Activated CD8-positive, alpha-beta T cell treated with anti-CD3 and anti-CD28 coated beads, Interleukin-2, amount 10 ng/mL, durations not matched to agents 7 days and 5 days (primary cell): ENCODE results near the gene HSPA12B. TPM values are rescaled to one million over a fixed set of nuclear protein-coding genes. Genes with fewer than 3 reads are reported as not detected.

ENCODE experiments used
- ATAC-seq: fragments of 150-1000 bp; cut with Tn5 transposase; one replicate; pipeline ENCODE4 v1.10.0; 2021; ENCODE audit warnings: moderate library complexity
- CTCF ChIA-PET: fragments of 350-600 bp; sonication (Branson Sonifier 250); formaldehyde crosslinking; loops from one replicate; lab custom pipeline; 2021; ENCODE audit warnings: antibody characterized with exemption; lab: Charles Lee
- POLR2A ChIA-PET: fragments of 350-600 bp; sonication (Branson Sonifier 250); formaldehyde crosslinking; loops from one replicate; lab custom pipeline; 2021; ENCODE audit warnings: antibody characterized with exemption; lab: Charles Lee
- DNase-seq: peaks from one replicate; pipeline ENCODE4 v3.0.0-alpha.2; 2020
- H3K27ac Mint-ChIP-seq: one replicate; pipeline ENCODE4 v1.8.0; 2021; ENCODE audit warnings: mild to moderate bottlenecking, mixed read lengths
- H3K27me3 Mint-ChIP-seq: one replicate; pipeline ENCODE4 v1.8.0; 2021; ENCODE audit warnings: low read depth, mixed read lengths
- H3K36me3 Mint-ChIP-seq: one replicate; pipeline ENCODE4 v1.8.0; 2021; ENCODE audit warnings: low read depth, mixed read lengths
- H3K4me1 Mint-ChIP-seq: one replicate; pipeline ENCODE4 v1.8.0; 2021; ENCODE audit warnings: low read depth, mixed read lengths
- H3K4me3 Mint-ChIP-seq: one replicate; pipeline ENCODE4 v1.8.0; 2021; ENCODE audit warnings: mild to moderate bottlenecking, mixed read lengths
- H3K9me3 Mint-ChIP-seq: one replicate; pipeline ENCODE4 v1.8.0; 2022; ENCODE audit warnings: mixed read lengths; ENCODE audit not compliant: insufficient read depth
- total RNA-seq, 2 experiments: library from RNA; stranded (reverse); gene quantifications; one replicate each; pipeline ENCODE4 v1.2.3, GENCODE V29; 2021

Gene HSPA12B
- total RNA-seq, 2 experiments from 2014 or later = not detected

DNA sequence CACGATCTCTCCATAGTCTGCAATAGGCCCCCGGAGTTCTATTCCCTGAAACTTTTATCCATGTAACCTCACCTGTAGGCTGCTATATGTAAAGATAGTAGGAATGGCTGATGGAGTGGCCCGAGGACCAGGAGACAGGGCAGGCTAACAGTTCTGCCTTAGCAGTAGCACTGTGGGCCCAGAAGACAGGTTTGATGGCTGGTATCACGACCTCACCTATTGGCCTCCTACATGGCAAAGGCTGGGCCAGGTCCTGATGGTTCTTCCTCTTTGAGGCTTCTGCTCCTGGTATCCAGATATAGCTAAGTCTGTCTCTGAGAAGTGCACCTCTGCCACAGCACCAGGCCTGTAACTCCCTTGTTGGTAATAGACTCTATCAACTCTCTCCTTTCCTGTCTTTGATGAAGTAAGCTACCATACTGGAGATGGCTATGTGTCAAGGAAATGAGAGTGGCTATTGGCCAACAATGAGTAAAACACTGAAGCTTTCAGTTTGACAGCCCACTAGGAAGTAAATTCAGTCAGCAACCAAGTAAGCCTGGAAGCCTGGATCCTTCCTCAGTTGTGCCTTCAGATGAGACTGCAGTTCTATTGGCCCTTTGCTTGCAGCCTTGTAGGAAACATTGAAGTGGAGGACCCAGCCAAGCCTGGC is 43.1 kb downstream of the HSPA12B start:
- no peaks in the 10 kb centered on the region for H3K9me3 Mint-ChIP-seq
- no peak overlapping the region for H3K4me3 Mint-ChIP-seq
- H3K36me3 Mint-ChIP-seq = peaks cover 5% of the 10 kb centered on the region
- POLR2A ChIA-PET = interaction anchor here (1.2 to 1.3 kb wide), 2 partner anchors 10 to 11 kb away, joined by 3 to 4 read pairs; partner anchors contain the start of gene CENPB
- H3K27me3 Mint-ChIP-seq = peaks cover 21% of the 10 kb centered on the region
- ATAC-seq (no peak), DNase-seq (no peak)
- peaks cover 14% of the 10 kb centered on the region for H3K4me1 Mint-ChIP-seq
- H3K27ac Mint-ChIP-seq = no peak overlapping the region
- CTCF ChIA-PET = interaction anchor here (1.2 kb wide), 2 partner anchors 10 to 45 kb away, joined by 3 to 5 read pairs; partner anchors contain the start of genes AP5S1 and CENPB

DNA sequence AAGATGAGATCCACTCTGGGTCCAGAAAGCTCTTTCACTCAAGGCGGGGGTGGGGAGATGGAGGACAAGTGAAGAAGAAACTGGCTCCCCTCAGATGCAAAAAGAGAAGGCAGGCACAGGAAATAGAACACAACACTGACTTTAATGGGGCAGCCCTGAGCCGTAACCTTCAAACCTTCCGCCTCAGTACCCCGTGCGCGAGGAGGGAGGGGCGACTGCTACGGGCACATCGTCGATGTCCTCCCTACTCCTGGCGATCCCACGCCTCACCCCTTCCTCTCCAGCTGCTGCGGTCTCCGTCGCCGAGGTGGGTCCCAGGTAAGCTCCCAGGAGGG is 44.9 kb downstream of the HSPA12B start:
- peak overlapping the region; percentile 55 for H3K27ac Mint-ChIP-seq
- POLR2A ChIA-PET = no interaction called here

DNA sequence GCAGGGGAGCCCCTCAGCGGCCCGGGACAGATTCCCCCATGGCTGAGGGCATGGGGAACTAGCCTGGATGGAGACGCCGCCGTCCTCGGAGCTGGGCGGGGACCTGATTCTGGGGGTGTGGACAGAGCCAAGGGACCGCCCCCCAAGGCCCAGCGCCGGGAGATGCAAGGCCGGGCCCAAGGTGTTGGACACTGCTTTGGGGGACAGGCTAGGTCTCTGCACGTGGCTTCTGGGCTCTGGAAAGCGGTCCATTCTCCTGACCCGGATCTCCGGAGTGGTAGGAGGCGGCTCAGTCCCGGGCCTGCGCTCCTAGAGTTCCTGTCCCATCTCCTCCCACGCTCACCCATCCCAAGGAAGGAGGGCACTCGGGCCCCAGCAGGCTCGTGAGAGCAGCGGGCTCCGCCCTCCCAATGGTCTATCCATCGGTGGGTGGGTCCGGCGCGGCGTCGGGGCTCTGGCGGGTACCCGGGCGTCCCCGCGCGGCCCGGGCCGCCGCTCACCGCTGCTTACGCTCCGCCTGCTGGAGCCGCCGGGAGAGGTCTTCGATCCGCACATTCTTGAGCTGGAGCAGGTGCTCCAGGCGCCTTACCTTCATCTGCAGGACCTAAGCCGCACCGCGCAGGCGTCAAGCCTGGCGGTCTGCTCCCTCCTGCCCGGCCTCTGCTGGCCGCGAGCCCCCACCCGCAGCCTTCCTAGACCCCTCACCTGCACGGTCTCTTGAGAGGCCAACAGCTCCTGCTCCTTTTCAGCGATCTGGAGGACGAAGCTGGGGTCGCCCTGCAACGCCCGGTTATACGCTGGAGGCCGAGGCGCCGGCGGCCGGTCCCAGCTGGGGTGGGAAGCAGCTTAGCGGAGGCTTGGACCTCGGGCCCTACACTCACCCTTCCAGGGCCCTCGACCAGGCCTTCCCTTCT is 45.5 kb downstream of the HSPA12B start:
- ATAC-seq = peak; percentile 80
- CTCF ChIA-PET = interaction anchor here (0.6 to 2.8 kb wide), 7 partner anchors 9 to 101 kb away, joined by 3 to 19 read pairs (median 5); partner anchors contain the start of gene ADISSP
- Mint-ChIP-seq H3K4me1 (peaks cover 29% of the 10 kb centered on the region), H3K9me3 (no peaks in the 10 kb centered on the region), H3K27me3 (peaks cover 23% of the 10 kb centered on the region), H3K4me3 (peak overlapping the region; percentile 75), H3K36me3 (peaks cover 9% of the 10 kb centered on the region), H3K27ac (no peak overlapping the region)
- DNase-seq = peak; percentile 46
- POLR2A ChIA-PET = interaction anchor here (0.6 to 2.2 kb wide), 4 partner anchors 8 to 18 kb away, joined by 3 to 15 read pairs (median 4); partner anchors contain the start of genes ADISSP and CENPB

More for the DNA sequence above, 44.9 kb downstream of the HSPA12B start:
- peaks cover 5% of the 10 kb centered on the region for H3K36me3 Mint-ChIP-seq
- H3K4me1 Mint-ChIP-seq = peaks cover 25% of the 10 kb centered on the region
- DNase-seq (no peak), ATAC-seq (peak; percentile 51)
- peak overlapping the region; percentile 75 for H3K4me3 Mint-ChIP-seq
- CTCF ChIA-PET = interaction anchor here (1.0 to 2.8 kb wide), 4 partner anchors 9 to 78 kb away, joined by 3 to 19 read pairs (median 7); partner anchors contain the start of gene ADISSP
- H3K27me3 Mint-ChIP-seq = peaks cover 23% of the 10 kb centered on the region
- no peaks in the 10 kb centered on the region for H3K9me3 Mint-ChIP-seq

DNA sequence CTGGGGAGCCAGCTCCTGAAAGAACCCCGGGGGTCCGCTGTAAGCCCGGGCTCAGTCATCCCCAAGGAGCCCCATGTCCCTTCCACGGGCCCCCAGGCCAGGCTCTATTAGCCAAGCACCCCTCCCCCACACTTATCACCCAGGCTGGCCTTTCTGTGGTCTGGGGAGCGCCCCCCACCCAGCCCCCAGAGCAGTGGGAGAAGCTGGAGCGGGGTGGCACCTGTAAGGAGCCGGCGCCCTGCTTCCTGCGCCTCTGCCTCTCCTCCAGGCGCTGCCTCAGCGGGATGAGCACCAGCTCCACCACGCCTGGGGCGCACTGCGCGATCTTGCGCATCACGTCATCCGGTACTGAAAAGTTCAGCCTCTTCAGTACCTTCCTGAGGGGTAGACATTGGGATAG is 46.5 kb downstream of the HSPA12B start:
- ChIA-PET POLR2A (interaction anchor here (1.1 to 2.2 kb wide), 2 partner anchors 11 to 17 kb away, joined by 4 to 15 read pairs; partner anchors contain the start of gene ADISSP), CTCF (interaction anchor here (1.2 to 2.8 kb wide), 6 partner anchors 8 to 102 kb away, joined by 3 to 19 read pairs (median 6); partner anchors contain the start of genes ADISSP and AP5S1)
- no peak for DNase-seq
- Mint-ChIP-seq H3K27me3 (peaks cover 23% of the 10 kb centered on the region), H3K9me3 (no peaks in the 10 kb centered on the region), H3K4me1 (peaks cover 36% of the 10 kb centered on the region), H3K36me3 (peaks cover 14% of the 10 kb centered on the region), H3K27ac (no peak overlapping the region), H3K4me3 (no peak overlapping the region)
- no peak for ATAC-seq

DNA sequence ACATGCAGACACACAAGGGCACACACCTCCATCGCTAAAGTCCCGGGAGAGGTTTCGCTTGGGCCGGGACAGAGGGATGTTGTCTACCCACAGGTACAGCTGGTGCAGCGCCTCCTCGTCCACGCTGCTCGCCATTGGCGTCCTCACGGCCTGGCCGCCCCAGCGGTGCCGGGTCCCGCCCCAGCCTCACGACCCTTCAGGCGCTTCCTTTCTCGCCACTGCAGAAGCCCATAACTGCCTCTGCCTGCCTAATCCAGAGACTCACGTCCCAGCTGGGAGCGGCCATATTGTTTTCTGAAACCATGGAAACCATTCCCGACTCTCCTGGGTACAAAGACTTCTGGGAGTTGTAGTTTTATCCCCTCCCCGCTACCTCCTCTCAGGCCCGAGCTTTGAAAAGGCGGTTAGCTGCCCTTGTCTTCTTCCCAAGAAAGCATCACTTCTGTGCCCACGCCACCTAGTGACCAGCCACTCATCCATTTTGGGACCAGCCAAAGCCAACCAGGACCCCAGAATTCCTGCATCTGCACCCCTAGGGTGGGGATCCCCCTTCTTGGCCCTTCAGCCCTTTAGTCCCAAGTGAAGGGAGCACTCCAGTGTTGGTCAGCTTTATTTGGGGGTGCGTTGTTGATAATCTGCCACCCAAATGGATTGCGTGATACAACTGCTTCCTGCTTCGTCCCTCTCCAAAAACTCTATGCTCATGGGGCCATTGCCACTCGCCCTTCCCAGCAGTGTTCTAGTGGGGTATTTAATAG is 48.8 kb downstream of the HSPA12B start, which contains the start of gene SPEF1:
Gene SPEF1 (minus strand): TSS at position 296 of the 758 bp plus-strand sequence. CDS start 161 bp downstream, at position 135.
- peaks cover 50% of the 10 kb centered on the region for H3K4me1 Mint-ChIP-seq
- ChIA-PET POLR2A (interaction anchor here (1.2 kb wide), 1 partner anchor 14 kb away, joined by 8 read pairs; the partner anchor contains the start of gene ADISSP), CTCF (interaction anchor here (0.9 to 1.8 kb wide), 4 partner anchors 13 to 70 kb away, joined by 3 to 14 read pairs (median 4); partner anchors contain the start of genes ADISSP and AP5S1)
- peak; percentile 61 for DNase-seq
- ATAC-seq = peak; percentile 32
- H3K4me3 Mint-ChIP-seq = no peak within 1 kb of the TSS
- peaks cover 22% of the 10 kb centered on the region for H3K36me3 Mint-ChIP-seq
- no peaks in the 10 kb centered on the region for H3K9me3 Mint-ChIP-seq
- H3K27me3 Mint-ChIP-seq = peaks cover 23% of the 10 kb centered on the region
- H3K27ac Mint-ChIP-seq = no peak within 1 kb of the TSS

DNA sequence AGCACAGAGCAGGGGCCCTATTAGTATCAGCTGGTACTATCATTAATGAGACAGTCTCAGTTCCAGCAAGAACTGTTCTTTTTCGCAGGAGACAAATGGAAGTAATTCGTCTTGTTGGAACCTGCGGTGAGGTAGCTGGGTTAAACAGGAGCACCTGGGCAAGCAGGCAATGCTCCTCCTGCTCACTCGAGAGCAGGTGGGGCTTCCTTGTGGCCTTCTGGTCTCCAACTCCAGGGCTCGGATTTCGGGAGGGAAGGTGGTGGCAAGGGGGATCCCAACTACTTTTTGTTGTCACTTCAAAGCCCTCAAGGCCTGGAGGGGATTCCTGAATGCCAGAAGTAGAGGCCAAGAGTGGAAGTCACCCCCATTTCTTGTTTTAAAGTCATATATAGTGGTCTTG is 50.1 kb downstream of the HSPA12B start:
- CTCF ChIA-PET = interaction anchor here (1.1 kb wide), 1 partner anchor 31 kb away, joined by 3 read pairs; no protein-coding TSS in a partner anchor
- H3K36me3 Mint-ChIP-seq = peaks cover 17% of the 10 kb centered on the region
- peaks cover 15% of the 10 kb centered on the region for H3K27me3 Mint-ChIP-seq
- no peaks in the 10 kb centered on the region for H3K9me3 Mint-ChIP-seq
- DNase-seq = no peak
- no peak overlapping the region for H3K27ac Mint-ChIP-seq
- H3K4me3 Mint-ChIP-seq = no peak overlapping the region
- ATAC-seq = no peak
- peaks cover 47% of the 10 kb centered on the region for H3K4me1 Mint-ChIP-seq
- POLR2A ChIA-PET = no interaction called here

DNA sequence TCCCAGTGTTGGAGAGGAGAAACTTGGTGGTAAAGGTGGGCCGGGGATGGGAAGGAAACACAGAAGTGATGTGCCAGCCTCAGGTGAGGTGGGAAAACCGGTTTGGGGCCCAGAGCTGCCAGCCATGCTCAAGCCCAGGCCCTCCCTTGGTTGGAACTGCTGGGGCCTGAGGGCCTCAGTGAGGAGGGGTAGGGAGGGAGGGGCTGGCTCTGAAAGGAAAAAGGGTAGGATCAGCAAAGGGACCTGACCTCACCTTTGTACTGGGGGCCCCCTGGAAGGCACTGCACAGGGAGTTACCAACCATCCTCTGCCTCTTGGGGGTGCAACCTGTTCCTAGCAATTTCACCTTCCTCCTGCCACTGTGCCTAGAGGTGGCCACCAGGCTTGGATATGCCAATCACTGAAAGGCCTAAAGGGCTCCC is 50.6 kb downstream of the HSPA12B start:
- Mint-ChIP-seq H3K27ac (peak overlapping the region; percentile 13), H3K4me3 (no peak overlapping the region), H3K36me3 (peaks cover 17% of the 10 kb centered on the region), H3K9me3 (no peaks in the 10 kb centered on the region), H3K4me1 (peaks cover 49% of the 10 kb centered on the region), H3K27me3 (peaks cover 15% of the 10 kb centered on the region)
- ATAC-seq (no peak), DNase-seq (no peak)
- ChIA-PET POLR2A (interaction anchor here (1.3 kb wide), 1 partner anchor 33 kb away, joined by 3 read pairs; no protein-coding TSS in a partner anchor), CTCF (interaction anchor here (1.1 to 9.6 kb wide), 2 partner anchors 30 to 36 kb away, joined by 3 to 126 read pairs; partner anchors contain the start of gene AP5S1)

DNA sequence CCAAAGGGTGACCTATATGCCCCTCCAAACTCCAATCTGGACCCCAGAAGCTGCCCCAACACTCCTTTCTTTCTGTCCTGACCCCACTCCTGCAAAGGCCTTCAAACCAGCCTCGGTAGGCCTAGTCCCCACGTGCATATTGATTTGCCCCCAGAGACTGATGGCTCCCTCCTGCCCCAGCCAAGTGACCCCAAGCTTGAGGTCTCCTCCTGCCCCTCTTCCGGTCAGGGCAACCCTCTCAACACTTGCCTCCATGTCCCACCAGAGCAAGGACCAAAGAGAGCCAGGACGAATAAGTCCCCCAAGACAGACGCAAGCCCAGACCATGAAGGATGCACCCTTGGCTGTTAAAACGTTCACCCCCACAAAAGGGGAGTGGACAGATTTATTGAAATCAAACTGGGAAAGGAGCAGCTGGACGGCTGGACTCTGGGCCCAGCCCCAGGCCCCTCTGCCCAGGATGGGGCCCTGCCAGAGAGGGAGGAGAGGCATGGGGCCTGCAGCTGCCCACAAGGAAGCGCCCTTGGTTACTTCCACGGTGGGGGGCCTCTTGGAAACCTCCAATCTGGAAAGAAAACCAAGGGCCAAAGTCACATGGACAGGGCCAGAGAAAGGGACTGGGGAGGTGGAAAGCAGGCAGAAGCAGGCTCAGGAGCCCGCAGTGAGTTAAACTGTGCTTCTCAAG is 51.2 kb downstream of the HSPA12B start:
- no peak for ATAC-seq
- Mint-ChIP-seq H3K27me3 (peaks cover 15% of the 10 kb centered on the region), H3K4me3 (no peak overlapping the region), H3K9me3 (no peaks in the 10 kb centered on the region), H3K36me3 (peaks cover 17% of the 10 kb centered on the region), H3K27ac (peak overlapping the region; percentile 13), H3K4me1 (peaks cover 53% of the 10 kb centered on the region)
- POLR2A ChIA-PET = interaction anchor here (0.9 to 1.3 kb wide), 2 partner anchors 12 to 32 kb away, joined by 3 to 5 read pairs; partner anchors contain the start of gene CDC25B
- CTCF ChIA-PET = interaction anchor here (9.6 kb wide), 1 partner anchor 35 kb away, joined by 126 read pairs; the partner anchor contains the start of gene AP5S1
- no peak for DNase-seq

DNA sequence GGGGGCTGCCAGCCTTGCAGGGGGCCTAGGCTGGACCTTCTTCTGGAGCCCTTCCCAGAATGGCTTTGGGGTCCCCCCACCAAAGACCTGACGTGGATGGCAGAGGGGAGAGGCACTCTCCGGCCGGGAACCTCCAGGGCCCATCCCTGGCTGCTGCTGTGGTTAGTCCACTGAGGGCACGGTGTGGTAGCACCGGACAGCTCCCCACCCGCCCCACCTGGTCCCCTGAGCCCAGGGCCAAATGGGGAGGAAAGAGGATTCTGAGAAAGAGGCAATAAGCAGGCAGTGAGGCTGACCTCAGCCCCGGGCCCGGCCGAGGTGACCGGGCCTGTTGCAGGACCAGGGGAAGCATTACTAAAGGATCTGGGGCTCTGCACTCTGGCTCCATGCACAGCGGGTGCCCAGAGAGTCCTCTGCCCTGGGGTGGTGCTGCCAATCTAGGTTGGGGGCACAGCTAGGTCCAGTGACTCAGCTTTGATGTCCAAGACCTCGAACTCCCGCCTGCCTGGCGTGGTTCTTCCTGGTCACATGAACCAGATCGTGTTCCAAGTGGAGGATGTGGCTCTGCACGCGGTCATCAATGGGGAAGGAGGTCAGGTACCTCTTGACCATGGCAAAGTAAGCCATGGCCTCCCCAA is 51.9 kb downstream of the HSPA12B start:
- Mint-ChIP-seq H3K9me3 (no peaks in the 10 kb centered on the region), H3K36me3 (peaks cover 17% of the 10 kb centered on the region), H3K27me3 (peaks cover 12% of the 10 kb centered on the region), H3K4me3 (peak overlapping the region; percentile 49), H3K27ac (peak overlapping the region; percentile 51), H3K4me1 (peaks cover 58% of the 10 kb centered on the region)
- POLR2A ChIA-PET = interaction anchor here (0.9 to 1.3 kb wide), 2 partner anchors 11 to 31 kb away, joined by 3 to 5 read pairs; partner anchors contain the start of gene CDC25B
- no peak for ATAC-seq
- CTCF ChIA-PET = interaction anchor here (9.6 kb wide), 1 partner anchor 34 kb away, joined by 126 read pairs; the partner anchor contains the start of gene AP5S1
- DNase-seq = no peak
